Erythroblast (primary cell): ENCODE data around the gene NAPB.

Experiments used
- GATA1 ChIP-seq: IDR thresholded peaks from 2 replicates; pipeline ENCODE4 v1.6.1; 2011; ENCODE audit warnings: low read depth, mild to moderate bottlenecking, control low read depth, low read length, moderate library complexity
- POLR2A ChIP-seq: IDR thresholded peaks from 2 replicates; pipeline ENCODE4 v1.6.1; 2011; ENCODE audit warnings: mild to moderate bottlenecking, low read length

DNA sequence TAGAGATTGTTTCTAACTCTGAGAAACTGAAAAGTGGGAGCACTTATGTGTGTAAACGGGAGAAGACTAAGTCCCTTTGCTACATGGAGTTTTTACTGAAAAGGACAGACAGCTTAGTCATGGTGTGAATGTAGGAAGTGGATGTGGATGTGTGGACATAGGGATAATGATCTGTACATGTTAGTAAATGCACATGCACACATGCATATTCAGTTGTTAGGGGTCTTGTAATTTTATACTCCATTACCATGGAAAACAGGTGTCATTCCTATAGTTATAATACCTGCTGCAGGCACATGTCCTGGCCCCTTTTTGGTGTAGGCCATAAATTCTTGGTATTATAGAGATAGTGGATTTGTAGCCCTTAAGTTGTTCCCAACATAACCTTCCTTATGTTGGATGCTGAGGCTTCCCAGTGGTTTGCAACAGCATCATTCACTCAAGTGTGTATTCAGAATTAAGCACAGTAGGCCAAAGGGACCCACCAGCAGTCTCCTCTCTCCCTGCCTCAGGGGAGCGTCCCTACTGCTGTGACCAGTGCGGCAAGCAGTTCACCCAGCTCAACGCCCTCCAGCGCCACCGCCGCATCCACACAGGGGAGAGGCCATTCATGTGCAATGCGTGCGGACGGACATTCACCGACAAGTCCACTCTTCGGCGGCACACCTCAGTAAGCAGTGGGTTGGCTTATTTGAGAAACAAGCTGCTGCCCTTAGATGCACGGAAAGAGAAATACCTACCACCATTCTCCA, 52.0 kb downstream of the NAPB start:
- no peak for TF ChIP-seq POLR2A
- TF ChIP-seq GATA1, result no peak
